H9 (cell line): ENCODE results near the gene SELENOI. TPM values are rescaled to one million over a fixed set of nuclear protein-coding genes. Genes with fewer than 3 reads are reported as not detected.

Experiments
- DNase-seq: peaks from one replicate; pipeline ENCODE4 v3.0.0-alpha.2; 2017
- H2AFZ ChIP-seq: one replicate; pipeline ENCODE4 v1.6.1; 2013; ENCODE audit warnings: mild to moderate bottlenecking, low read length, control low read depth, moderate library complexity
- H2AK5ac ChIP-seq: 2 replicates; pipeline ENCODE4 v1.6.1; 2013; ENCODE audit warnings: low read length, control low read depth, mixed read lengths; ENCODE audit not compliant: insufficient read length
- H2BK120ac ChIP-seq: one replicate; pipeline ENCODE4 v1.6.1; 2013; ENCODE audit warnings: low read depth, mild to moderate bottlenecking, low read length, control low read depth, inconsistent platforms; ENCODE audit not compliant: poor library complexity, severe bottlenecking
- H2BK12ac ChIP-seq: 2 replicates; pipeline ENCODE4 v1.6.1; 2013; ENCODE audit warnings: low read length, control low read depth, mixed read lengths, low read depth; ENCODE audit not compliant: insufficient read length
- H2BK15ac ChIP-seq: 2 replicates; pipeline ENCODE4 v1.6.1; 2013; ENCODE audit warnings: low read depth, low read length, control low read depth
- H2BK20ac ChIP-seq: one replicate; pipeline ENCODE4 v1.6.1; 2013; ENCODE audit warnings: low read depth, mild to moderate bottlenecking, low read length, control low read depth, inconsistent platforms; ENCODE audit not compliant: poor library complexity, severe bottlenecking
- H2BK5ac ChIP-seq: 2 replicates; pipeline ENCODE4 v1.6.1; 2013; ENCODE audit warnings: low read length, control low read depth, mixed read lengths; ENCODE audit not compliant: insufficient read length
- H3K14ac ChIP-seq: 2 replicates; pipeline ENCODE4 v1.6.1; 2013; ENCODE audit warnings: low read length, control low read depth; ENCODE audit not compliant: insufficient read depth
- H3K18ac ChIP-seq: 2 replicates; pipeline ENCODE4 v1.6.1; 2013; ENCODE audit warnings: low read depth, mild to moderate bottlenecking, mixed read lengths, low read length, control low read depth; ENCODE audit not compliant: insufficient read length
- H3K23ac ChIP-seq: 2 replicates; pipeline ENCODE4 v1.6.1; 2013; ENCODE audit warnings: low read length, control low read depth, mixed read lengths, low read depth; ENCODE audit not compliant: insufficient read length
- H3K23me2 ChIP-seq: 2 replicates; pipeline ENCODE4 v1.6.1; 2013; ENCODE audit warnings: low read depth, mild to moderate bottlenecking, mixed read lengths, low read length, control low read depth; ENCODE audit not compliant: insufficient read length, poor library complexity, severe bottlenecking
- H3K27ac ChIP-seq: 2 replicates; pipeline ENCODE4 v1.5.1; 2013; ENCODE audit warnings: low read length, control low read depth, mixed read lengths, low read depth; ENCODE audit not compliant: insufficient read length
- H3K27me3 ChIP-seq: 2 replicates; pipeline ENCODE4 v1.6.1; 2013; ENCODE audit warnings: low read length, control low read depth, inconsistent platforms; ENCODE audit not compliant: insufficient read depth
- H3K4ac ChIP-seq: 2 replicates; pipeline ENCODE4 v1.6.1; 2013; ENCODE audit warnings: low read depth, mild to moderate bottlenecking, control low read depth, inconsistent platforms, low read length, moderate library complexity
- H3K4me1 ChIP-seq: 2 replicates; pipeline ENCODE4 v1.6.1; 2013; ENCODE audit warnings: low read length, control low read depth, inconsistent platforms; ENCODE audit not compliant: insufficient read depth
- H3K4me2 ChIP-seq: 2 replicates; pipeline ENCODE4 v1.6.1; 2013; ENCODE audit warnings: low read length, control low read depth, mixed read lengths; ENCODE audit not compliant: insufficient read length, insufficient read depth
- H3K56ac ChIP-seq: 2 replicates; pipeline ENCODE4 v1.6.1; 2013; ENCODE audit warnings: low read depth, mild to moderate bottlenecking, mixed read lengths, low read length, control low read depth; ENCODE audit not compliant: insufficient read length
- H3K79me1 ChIP-seq: 2 replicates; pipeline ENCODE4 v1.6.1; 2013; ENCODE audit warnings: low read depth, mild to moderate bottlenecking, moderate library complexity, low read length, control low read depth, inconsistent platforms; ENCODE audit not compliant: insufficient read depth, poor library complexity, severe bottlenecking
- H3K79me2 ChIP-seq: 2 replicates; pipeline ENCODE4 v1.6.1; 2013; ENCODE audit warnings: low read length, control low read depth, inconsistent platforms; ENCODE audit not compliant: insufficient read depth
- H3K9ac ChIP-seq: 2 replicates; pipeline ENCODE4 v1.6.1; 2013; ENCODE audit warnings: low read length, control low read depth, mixed read lengths; ENCODE audit not compliant: insufficient read length; ENCODE audit errors: extremely low read depth
- H3K9me3 ChIP-seq: one replicate; pipeline ENCODE4 v1.6.1; 2013; ENCODE audit warnings: low read depth, low read length, inconsistent platforms; ENCODE audit not compliant: control insufficient read depth
- H3T11ph ChIP-seq: one replicate; pipeline ENCODE4 v1.6.1; 2013; ENCODE audit warnings: mild to moderate bottlenecking, low read length, control low read depth, inconsistent platforms
- H4K20me1 ChIP-seq: one replicate; pipeline ENCODE4 v1.6.1; 2013; ENCODE audit not compliant: control insufficient read depth, insufficient read length, insufficient read depth
- H4K5ac ChIP-seq: 2 replicates; pipeline ENCODE4 v1.6.1; 2013; ENCODE audit warnings: low read depth, mild to moderate bottlenecking, mixed read lengths, low read length, control low read depth; ENCODE audit not compliant: insufficient read length
- H4K8ac ChIP-seq: replicated peaks from 2 replicates; pipeline ENCODE4 v1.6.1; 2013; ENCODE audit warnings: low read length, control low read depth, mixed read lengths, low read depth; ENCODE audit not compliant: insufficient read length
- H4K91ac ChIP-seq: 2 replicates; pipeline ENCODE4 v1.6.1; 2013; ENCODE audit warnings: low read depth, mild to moderate bottlenecking, moderate library complexity, mixed read lengths, low read length, control low read depth; ENCODE audit not compliant: insufficient read length
- H3K27ac Mint-ChIP-seq, 3 experiments: 2 replicates in 2 of 3; 3 replicates in 1 of 3; pipeline ENCODE4 v1.8.0; 2020 to 2021; ENCODE audit warnings: mixed read lengths in 3 of 3, mild to moderate bottlenecking in 1 of 3, moderate library complexity in 1 of 3
- H3K27me3 Mint-ChIP-seq: 2 replicates; pipeline ENCODE4 v1.8.0; 2021; ENCODE audit warnings: low read depth, mild to moderate bottlenecking, moderate library complexity, mixed read lengths
- H3K36me3 Mint-ChIP-seq, 3 experiments: 2 replicates in 2 of 3; 3 replicates in 1 of 3; pipeline ENCODE4 v1.8.0; 2020 to 2021; ENCODE audit warnings: low read depth in 3 of 3, mixed read lengths in 3 of 3; ENCODE audit not compliant: insufficient read depth in 1 of 3
- H3K4me1 Mint-ChIP-seq, 2 experiments: 2 replicates each; pipeline ENCODE4 v1.8.0; 2020; ENCODE audit warnings: mixed read lengths in 2 of 2
- H3K4me3 Mint-ChIP-seq, 2 experiments: 2 replicates in 1 of 2; 3 replicates in 1 of 2; pipeline ENCODE4 v1.8.0; 2020 to 2021; ENCODE audit warnings: mild to moderate bottlenecking in 2 of 2, mixed read lengths in 2 of 2, moderate library complexity in 1 of 2
- H3K9me3 Mint-ChIP-seq, 2 experiments: 2 replicates in 1 of 2; 3 replicates in 1 of 2; pipeline ENCODE4 v1.8.0; 2020; ENCODE audit warnings: mild to moderate bottlenecking in 2 of 2, mixed read lengths in 2 of 2, moderate library complexity in 1 of 2
- WGBS: extraction: QIAGEN DNeasy Blood & Tissue Kit; methylation state at CpG from one replicate; pipeline ENCODE4 v1.1.7; 2013; ENCODE audit warnings: missing lambda C conversion rate, low lambda C conversion rate, mixed read lengths; ENCODE audit not compliant: insufficient read length; ENCODE audit errors: extremely low coverage; 5-methylcytosine and 5-hydroxymethylcytosine counted together
- total RNA-seq: library from RNA; stranded (reverse); gene quantifications from 2 replicates; pipeline ENCODE4 v1.2.1, GENCODE V29; 2021
- TF ChIP-seq, protein P1 (sequence below): fragments of 200-600 bp; sonication (generic); conservative IDR thresholded peaks from 3 replicates; pipeline ENCODE4 v1.8.0; 2021; ENCODE audit warnings: antibody characterized with exemption, mild to moderate bottlenecking

SELENOI gene
- total RNA-seq, 1 experiment from 2014 or later, result 41.9 TPM

DNA sequence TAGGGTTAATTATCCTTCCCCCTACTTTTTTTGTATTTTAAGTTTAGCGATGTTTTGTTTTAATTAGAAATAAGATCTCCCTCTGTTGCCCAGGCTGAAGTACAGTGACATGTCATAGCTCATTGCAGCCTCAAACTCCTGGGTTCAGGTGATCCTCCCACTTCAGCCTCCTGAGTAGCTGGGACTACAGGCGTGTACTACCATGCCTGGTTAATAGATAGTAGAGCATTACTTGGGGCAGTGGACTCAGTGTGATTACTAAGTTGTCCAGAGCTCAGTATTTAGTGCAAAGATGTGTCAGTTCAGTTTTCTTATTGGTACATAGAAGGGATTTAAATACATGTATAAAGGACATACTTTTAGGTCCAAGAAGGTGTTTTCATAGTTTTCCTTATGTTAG lies 10.2 kb downstream of the SELENOI start:
- Mint-ChIP-seq H3K36me3 (peaks cover 0 to 7% (median 5%) of the 10 kb centered on the region in 3 experiments; a peak in 4 of 7 replicates), H3K4me1 (peaks cover 22 to 27% of the 10 kb centered on the region in 2 experiments), H3K9me3 (no peaks in the 10 kb centered on the region), H3K27ac (no peak overlapping the region; a peak in 1 of 7 replicates), H3K27me3 (no peaks in the 10 kb centered on the region), H3K4me3 (no peak overlapping the region)
- Histone ChIP-seq H4K91ac (no peak overlapping the region), H4K8ac (no peak overlapping the region), H3K4me1 (no peaks in the 10 kb centered on the region; the same call in 1 of the 2 replicates), H3K9me3 (no peaks in the 10 kb centered on the region), H2BK120ac (no peak overlapping the region), H3K23me2 (no peaks in the 10 kb centered on the region), H2BK12ac (no peak overlapping the region), H2AFZ (no peak overlapping the region), H3K56ac (no peak overlapping the region), H4K5ac (no peak overlapping the region), H3K9ac (no peak overlapping the region), H3K18ac (no peak overlapping the region), H3K27ac (no peak overlapping the region), H2BK20ac (no peak overlapping the region), H3K14ac (no peak overlapping the region), H3K23ac (no peak overlapping the region), H3K27me3 (no peaks in the 10 kb centered on the region), H3K4ac (no peak overlapping the region), H3K4me2 (no peak overlapping the region), H3K79me2 (peaks cover 35% of the 10 kb centered on the region; the same call in 1 of the 2 replicates), H2AK5ac (no peak overlapping the region), H4K20me1 (no peaks in the 10 kb centered on the region), H2BK15ac (no peak overlapping the region), H3T11ph (no peak overlapping the region), H3K79me1 (peaks cover 15% of the 10 kb centered on the region), H2BK5ac (no peak overlapping the region)
- no peak for DNase-seq
- no CpG with 5 or more reads among the region's 2 CpGs for WGBS
- TF ChIP-seq, protein P1, sequence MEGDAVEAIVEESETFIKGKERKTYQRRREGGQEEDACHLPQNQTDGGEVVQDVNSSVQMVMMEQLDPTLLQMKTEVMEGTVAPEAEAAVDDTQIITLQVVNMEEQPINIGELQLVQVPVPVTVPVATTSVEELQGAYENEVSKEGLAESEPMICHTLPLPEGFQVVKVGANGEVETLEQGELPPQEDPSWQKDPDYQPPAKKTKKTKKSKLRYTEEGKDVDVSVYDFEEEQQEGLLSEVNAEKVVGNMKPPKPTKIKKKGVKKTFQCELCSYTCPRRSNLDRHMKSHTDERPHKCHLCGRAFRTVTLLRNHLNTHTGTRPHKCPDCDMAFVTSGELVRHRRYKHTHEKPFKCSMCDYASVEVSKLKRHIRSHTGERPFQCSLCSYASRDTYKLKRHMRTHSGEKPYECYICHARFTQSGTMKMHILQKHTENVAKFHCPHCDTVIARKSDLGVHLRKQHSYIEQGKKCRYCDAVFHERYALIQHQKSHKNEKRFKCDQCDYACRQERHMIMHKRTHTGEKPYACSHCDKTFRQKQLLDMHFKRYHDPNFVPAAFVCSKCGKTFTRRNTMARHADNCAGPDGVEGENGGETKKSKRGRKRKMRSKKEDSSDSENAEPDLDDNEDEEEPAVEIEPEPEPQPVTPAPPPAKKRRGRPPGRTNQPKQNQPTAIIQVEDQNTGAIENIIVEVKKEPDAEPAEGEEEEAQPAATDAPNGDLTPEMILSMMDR, result no peak
